Measurements from ENCODE around the gene MCHR1.
"Not testable (repeated sequence)": the region's sequence is repeated elsewhere in the genome, so short reads cannot be mapped to it uniquely, and the experiment has no call there.

The MCHR1 gene

DNA sequence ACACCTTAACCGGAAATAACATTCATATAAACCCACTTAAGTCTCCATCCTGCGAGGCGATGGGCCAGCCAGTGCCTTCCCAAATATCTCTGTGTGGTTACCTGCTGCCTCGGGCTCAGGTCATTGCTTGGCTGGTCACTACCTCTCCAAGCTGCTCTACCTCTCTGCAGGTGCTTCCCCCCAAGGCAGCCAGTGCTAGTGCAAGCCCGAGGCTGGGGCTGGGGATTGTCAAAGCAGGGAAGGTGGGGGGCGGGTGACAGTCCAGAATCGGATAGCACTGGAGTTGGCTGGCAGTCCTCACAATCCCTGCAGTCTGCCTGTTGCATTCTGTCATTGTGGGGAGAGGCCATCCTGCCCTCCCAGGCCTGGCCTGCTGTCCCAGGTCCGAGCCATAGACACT is 11.1 kb downstream of the MCHR1 start:
- no peak for DNase-seq (ENCODE audit: low read depth, low spot score)

GRCh38 chr22:40691532-40691931 is 12.2 kb downstream of the MCHR1 start:
- no peak for DNase-seq (ENCODE audit: low read depth, low spot score)

- DNase-seq (ENCODE audit: low read depth, low spot score) = no peak
These were observed 15.1 kb downstream of the MCHR1 start for GRCh38 chr22:40694411-40694810.

- no peak for DNase-seq (ENCODE audit: low read depth, low spot score)
These were observed 22.0 kb downstream of the MCHR1 start for GRCh38 chr22:40701274-40701673.

- DNase-seq (ENCODE audit: low read depth, low spot score) = no peak
These were observed 23.9 kb downstream of the MCHR1 start for GRCh38 chr22:40703174-40703573.

GRCh38 chr22:40703736-40704135 is 24.5 kb downstream of the MCHR1 start:
- DNase-seq (ENCODE audit: low read depth, low spot score) = no peak

DNA sequence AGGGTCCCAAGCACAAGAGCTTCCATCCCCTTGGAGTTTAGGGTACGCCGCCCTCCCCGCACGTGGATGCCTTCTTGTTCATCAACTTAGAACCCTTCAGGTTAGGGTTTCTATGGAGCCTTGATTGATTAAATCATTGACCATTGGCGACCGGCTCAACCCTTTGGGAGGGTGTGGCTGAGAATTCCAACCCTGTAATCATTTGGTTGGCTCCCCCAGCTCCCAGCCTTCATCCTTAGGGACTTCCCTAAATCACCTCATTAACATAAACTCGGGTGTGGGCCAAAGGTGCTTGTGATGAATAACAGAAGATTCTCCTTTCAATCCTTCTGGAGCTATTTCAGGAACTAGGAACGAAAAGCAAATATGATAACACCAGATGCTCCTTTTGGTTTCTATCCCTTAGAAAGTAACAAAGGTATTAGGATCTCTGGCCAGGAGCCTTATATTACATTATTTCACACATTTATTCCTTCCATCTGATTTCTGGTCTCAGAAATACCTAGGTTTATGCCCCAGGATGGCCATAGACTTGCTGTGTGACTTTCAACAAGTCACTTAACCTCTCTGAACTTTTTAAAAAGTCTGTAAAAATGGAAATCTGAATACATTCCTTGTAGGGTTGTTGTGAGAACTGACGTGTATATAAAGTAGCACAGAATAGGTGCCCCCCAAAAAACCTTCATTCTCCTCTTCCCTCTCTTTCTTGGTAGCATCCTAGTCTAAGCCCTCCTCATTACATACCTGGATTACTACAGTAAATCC is 26.8 kb downstream of the MCHR1 start:
- DNase-seq (ENCODE audit: low read depth, low spot score) = no peak

DNA sequence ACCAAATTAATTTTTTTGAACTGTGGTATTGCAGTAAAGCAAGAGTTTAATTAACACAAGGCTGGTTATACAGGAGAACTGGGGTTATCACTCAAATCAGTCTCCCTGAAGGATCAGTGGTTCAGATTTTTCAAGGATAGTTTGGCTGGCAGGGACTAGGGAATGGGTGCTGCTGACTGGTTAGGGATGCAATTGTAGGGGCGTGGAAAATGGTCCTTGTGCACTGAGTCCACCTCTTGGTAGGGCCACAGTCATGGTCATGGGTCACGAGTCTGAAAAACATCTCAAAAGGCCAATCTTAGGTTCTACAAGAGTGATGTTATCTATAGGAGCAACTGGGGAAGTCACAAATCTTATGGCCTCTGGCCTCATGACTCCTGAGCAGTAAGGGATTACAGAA is 27.9 kb downstream of the MCHR1 start:
- DNase-seq (ENCODE audit: low read depth, low spot score) = no peak

DNA sequence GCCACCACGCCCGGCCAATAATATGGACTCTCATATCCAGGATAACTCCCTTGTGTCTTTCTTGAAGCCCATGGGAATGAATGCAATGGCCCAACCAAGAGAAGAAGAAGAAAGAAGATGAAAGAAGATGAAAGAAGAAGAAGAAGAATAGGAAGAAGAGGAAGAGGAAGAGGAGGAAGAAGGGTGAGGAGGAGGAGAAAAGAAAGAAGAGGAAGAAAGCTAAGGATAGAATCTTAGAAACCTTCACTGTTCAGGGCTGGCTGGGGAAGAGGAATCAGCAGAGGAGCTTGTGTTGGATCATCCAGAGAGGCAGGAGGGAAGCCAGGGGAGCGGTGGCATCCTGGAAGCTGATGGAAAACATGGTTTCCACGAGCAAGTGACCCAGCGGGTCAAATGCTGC is 28.9 kb downstream of the MCHR1 start:
- DNase-seq (ENCODE audit: low read depth, low spot score) = no peak

- no peak for DNase-seq (ENCODE audit: low read depth, low spot score)
These were observed 30.6 kb downstream of the MCHR1 start for GRCh38 chr22:40709752-40710413.

- no peak for DNase-seq (ENCODE audit: low read depth, low spot score)
These were observed 33.0 kb downstream of the MCHR1 start for GRCh38 chr22:40712311-40712710.

DNA sequence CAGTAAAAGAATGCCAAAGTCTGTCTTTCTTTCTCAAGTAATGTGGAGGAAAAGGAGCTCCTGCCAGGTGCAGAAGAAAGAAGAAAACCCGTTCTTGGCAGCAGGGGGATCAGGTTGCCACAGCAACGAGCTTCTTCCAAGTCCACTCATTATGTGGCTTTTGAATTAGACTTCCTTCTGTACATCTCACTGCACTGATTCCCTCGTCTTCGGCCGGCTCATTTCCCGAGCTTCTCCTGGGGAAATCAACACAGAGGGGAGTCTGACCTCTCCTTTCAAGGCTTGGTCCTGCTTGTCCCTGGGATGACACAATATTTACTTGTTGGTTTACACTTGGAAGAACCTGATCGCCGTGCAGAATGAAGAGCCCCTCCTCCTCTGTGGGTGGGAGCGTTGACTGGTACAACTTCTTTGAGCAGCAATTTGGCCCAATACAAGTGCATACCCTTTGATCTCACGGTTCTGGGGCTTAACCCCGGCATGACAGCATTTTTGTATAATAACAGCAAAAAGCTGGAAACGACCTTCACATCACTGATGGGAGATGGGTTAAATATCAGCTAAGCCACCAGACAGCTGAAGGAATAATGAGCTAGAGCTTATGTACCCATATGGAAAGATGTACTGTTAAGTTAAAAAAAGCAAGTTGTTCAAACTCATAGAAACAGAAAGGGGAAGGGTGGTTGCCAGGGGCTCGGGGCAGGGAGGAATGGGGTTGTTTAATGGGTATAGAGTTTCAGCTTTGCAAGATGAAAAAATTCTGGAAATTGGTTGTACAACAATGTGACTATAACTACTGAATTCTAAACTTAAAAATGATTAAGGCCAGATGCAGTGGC is 35.4 kb downstream of the MCHR1 start:
- DNase-seq (ENCODE audit: low read depth, low spot score) = no peak

DNA sequence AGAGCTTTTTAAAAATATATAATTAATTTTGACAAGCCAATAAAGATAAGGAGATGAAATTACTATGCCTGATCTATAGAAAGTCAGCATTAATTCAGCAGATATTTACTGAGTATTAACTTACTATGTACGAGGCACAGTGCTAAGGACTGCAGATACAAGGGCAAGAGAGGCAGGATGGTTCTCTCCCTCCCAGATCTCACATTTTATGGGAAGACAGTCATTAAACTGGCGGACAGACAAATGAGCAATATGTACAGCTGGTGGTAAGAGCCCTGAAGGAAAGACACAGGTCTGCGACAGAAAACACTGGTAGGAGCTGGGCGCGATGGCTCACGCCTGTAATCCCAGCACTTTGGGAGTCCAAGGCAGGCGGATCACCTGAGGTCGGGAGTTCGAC is 36.8 kb downstream of the MCHR1 start:
- no peak for DNase-seq (ENCODE audit: low read depth, low spot score)

GRCh38 chr22:40717657-40718056 is 38.4 kb downstream of the MCHR1 start:
- not testable (repeated sequence) for DNase-seq (ENCODE audit: low read depth, low spot score)

GRCh38 chr22:40718250-40719204 is 39.2 kb downstream of the MCHR1 start:
- DNase-seq (ENCODE audit: low read depth, low spot score) = no peak

DNA sequence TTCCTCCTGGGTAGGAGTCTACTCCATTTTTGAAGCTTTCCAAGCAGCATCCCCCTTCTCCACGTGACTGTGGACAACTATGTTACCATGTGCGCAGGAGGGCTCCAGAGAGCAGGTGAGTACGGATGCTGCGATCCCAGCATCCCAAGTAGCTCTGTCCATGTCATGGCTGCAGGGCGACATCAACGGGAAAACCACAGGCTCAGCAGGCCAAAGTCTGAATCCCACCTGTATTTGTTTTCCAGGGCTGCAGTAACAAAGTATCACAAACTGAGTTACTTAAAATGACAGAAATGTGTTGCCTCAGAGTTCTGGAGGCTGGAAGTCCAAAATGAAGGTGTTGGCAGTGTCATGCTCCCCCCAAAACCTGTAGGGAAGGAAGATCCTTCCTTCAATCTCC is 40.3 kb downstream of the MCHR1 start:
- no peak for DNase-seq (ENCODE audit: low read depth, low spot score)

- not testable (repeated sequence) for DNase-seq (ENCODE audit: low read depth, low spot score)
These were observed 40.9 kb downstream of the MCHR1 start for GRCh38 chr22:40720156-40720537.

DNA sequence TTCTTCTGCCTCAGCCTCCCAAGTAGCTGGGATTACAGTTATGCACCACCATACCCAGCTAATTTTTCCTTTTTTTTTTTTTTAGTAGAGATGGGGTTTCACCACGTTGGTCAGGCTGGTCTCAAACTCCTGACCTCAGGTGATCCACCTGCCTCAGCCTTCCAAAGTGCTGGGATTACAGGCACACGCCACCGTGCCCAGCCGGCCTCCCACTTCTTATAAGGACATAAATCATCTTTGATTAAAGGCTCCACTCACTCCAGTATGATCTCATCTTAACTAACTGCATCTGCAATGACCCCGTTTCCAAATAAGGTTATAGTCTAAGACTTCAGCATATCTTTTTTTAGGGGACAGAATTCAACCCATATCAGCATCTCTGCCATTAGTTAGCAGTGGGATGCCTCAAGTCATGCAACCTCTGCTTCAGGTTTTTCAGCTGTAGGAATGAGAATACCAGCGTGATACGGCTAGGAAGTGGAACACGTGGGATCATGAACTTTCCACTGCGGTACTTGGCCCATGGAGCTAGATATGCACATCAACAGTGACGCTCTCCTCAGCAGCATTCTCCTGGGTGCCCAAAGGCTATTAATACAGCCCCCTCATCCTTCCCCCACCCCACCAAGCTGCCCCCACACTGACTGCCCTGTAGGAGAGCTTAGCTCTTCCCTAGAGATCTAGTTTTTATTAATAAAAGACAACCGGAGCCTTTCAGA is 41.4 kb downstream of the MCHR1 start:
- no peak for DNase-seq (ENCODE audit: low read depth, low spot score)

DNA sequence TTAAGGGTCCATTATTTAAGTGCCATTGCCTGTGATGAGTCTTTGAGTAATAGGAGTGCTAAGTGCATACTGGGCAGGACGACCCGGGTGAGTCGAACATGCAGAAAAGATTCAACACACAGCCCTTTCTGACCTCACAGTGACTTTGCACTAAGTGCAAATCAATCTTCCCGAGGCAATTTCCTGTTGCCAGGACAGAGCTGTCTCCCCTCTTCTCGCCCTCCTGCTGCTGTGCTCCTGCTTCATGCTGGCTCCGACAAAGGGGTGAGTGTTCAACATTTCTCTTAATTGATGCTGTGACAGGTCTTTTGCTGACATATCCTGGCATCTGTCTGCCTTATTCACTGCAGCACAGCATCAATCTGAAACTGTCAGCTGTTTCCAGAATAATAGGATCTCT is 42.0 kb downstream of the MCHR1 start:
- no peak for DNase-seq (ENCODE audit: low read depth, low spot score)

DNA sequence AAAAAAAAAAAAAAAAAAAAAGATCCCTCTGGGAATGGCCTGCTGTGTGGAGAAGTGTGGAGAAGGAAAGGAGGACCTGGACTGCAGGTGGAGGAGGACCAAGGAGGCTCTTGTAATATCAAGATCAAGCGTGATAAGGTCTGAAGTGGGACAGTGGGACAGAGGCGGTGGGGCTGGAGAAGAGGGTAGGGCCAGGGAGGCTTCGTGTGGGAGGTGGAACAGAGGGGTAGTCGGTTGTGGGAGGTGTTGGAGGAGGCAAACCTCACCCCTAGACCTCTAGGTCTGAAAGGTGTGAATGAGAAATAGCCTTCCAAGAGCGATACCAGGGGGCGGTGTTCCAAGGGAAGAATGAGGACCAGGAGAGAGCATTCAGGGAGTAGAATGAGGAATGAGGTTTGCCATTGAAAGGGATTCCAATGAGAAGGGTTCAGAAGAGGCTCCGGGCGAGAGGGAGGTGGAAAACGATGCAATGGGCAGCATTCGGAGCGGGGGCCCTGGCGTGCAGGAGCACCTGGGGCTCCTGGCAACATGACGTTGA is 44.2 kb downstream of the MCHR1 start:
- DNase-seq (ENCODE audit: low read depth, low spot score) = no peak

Measured in activated naive CD8-positive, alpha-beta T cell treated with anti-CD3 and anti-CD28 coated beads, Interleukin-2, amount 50 U/mL, for 16 hours (primary cell).